SK-N-DZ (cell line): Measurements from ENCODE around the gene AGPS.
"Not testable (repeated sequence)": the region's sequence is repeated elsewhere in the genome, so short reads cannot be mapped to it uniquely, and the experiment has no call there.

Experiments
- DNase-seq: peaks from one replicate; pipeline ENCODE4 v3.0.0-alpha.2; 2015; ENCODE audit warnings: low spot score

Gene AGPS

DNA sequence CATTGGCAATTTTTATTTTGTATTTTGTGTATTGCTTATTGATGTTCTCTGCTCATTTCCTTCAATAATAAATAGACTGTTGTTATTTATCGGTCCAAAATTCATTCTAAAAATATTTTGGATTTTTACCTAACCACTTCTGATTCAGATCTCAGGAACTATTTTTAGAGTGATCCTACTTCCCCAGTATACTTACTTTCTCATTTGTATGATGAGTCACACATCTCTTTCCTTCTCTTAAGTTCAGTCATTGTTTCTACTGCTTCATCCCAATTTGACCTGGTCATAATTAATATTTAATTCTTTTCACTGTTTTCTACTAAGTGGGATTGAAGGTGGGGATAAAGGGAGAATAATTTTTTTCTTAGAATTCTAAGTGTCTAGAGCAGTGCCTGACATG is 75.1 kb downstream of the AGPS start:
- DNase-seq, result no peak

GRCh38 chr2:177471990-177472389 is 79.4 kb downstream of the AGPS start:
- DNase-seq, result no peak

- DNase-seq, result no peak
Measured at GRCh38 chr2:177474301-177474700, 81.7 kb downstream of the AGPS start.

GRCh38 chr2:177474998-177475397 is 82.4 kb downstream of the AGPS start:
- DNase-seq, result no peak

- DNase-seq, result no peak
Measured at GRCh38 chr2:177476897-177477296, 84.3 kb downstream of the AGPS start.

- DNase-seq, result no peak
Measured at GRCh38 chr2:177478029-177478428, 85.5 kb downstream of the AGPS start.

GRCh38 chr2:177478907-177479306 is 86.3 kb downstream of the AGPS start:
- no peak for DNase-seq

DNA sequence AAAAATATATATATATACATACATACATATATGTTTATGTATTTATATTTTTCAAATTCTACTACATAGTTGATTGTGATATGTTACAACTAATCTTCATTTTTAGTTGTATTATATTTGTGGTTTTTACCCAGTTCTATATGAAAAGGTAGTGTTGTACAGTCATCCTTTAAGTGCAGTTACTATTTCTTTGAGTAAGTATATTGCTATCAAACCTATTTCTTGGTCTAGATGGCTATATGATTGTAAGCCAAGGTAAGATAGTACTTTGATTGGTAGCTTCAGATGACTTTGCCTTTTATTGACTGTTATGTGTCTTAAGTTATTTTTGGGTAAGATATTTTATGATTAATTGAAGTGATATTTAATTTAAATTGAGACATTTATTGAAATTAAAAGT is 89.6 kb downstream of the AGPS start:
- DNase-seq, result no peak

- no peak for DNase-seq
Measured at GRCh38 chr2:177483531-177483930, 91.0 kb downstream of the AGPS start.

GRCh38 chr2:177484180-177484795 is 91.7 kb downstream of the AGPS start:
- no peak for DNase-seq

DNA sequence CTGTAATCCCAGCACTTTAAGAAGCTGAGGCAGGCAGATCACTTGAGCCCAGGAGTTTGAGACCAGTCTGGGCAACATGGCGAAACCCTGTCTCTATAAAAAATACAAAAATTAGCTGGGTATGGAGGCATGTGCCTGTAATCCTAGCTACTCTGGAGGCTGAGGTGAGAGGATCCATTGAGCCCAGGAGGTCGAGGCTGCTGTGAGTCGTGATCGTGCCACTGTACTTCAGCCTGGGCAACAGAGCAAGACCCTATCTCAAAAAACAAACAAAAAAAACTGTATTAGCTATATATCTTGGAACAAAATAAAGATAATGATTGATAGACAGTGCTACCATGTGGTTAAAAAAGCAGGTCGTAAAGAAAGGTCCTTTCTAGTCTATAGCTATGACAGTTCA is 93.1 kb downstream of the AGPS start:
- DNase-seq, result not testable (repeated sequence)

DNA sequence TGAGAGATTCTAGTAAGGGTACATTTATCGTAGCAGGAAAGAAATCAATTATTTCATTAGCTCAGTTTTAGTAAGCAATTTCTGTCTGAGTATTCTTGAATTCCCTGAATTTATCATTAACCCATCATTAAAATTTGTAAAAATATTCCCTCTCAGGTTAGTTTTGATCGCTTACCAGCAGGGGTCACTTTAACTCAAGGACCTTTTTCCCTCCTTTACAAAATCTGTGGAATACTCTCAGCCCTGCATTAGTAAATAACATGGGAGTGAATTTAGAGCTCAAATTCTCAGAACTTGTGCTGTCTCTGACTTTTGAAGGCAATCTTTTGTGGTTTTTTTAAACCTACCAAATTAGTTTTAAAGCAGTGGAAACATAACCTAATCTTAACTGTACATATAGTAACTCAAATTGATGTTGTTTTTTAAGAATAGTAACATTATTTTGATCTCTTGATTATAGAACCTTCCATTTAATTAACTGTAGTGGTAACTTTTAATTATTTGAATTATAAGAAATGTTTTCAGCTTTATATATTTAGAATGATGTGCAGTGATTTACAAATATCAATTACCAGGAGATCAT is 97.2 kb downstream of the AGPS start:
- peak; percentile 47 for DNase-seq

GRCh38 chr2:177495945-177496344 is 103.4 kb downstream of the AGPS start:
- no peak for DNase-seq

GRCh38 chr2:177496921-177497320 is 104.3 kb downstream of the AGPS start:
- no peak for DNase-seq

- no peak for DNase-seq
Measured at GRCh38 chr2:177501186-177501585, 108.6 kb downstream of the AGPS start.

GRCh38 chr2:177506505-177506904 is 113.9 kb downstream of the AGPS start:
- DNase-seq, result no peak

GRCh38 chr2:177506998-177507397 is 114.4 kb downstream of the AGPS start:
- DNase-seq, result no peak

GRCh38 chr2:177516824-177517544 is 124.4 kb downstream of the AGPS start:
- DNase-seq, result no peak

DNA sequence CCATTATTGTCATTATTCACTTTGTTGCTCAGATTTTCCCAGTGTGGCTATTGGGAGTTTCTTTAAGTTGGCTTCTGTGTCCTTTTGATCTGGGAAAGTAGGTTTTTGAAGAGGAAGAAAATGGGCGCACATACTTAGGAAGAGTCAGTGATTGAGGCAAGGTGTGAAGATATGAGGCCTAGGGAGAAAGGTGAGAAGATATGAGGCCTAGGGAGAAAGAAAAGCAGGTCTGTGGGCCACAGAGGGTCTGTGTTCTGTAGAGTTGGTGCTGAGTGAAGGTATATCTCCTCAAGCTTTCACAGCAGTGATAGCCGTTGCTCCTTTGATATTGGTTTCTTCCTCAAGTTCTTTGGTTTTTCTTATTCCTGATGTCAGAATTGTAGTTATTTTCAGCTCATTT is 126.2 kb downstream of the AGPS start:
- no peak for DNase-seq

- no peak for DNase-seq
Measured at GRCh38 chr2:177519534-177520115, 127.1 kb downstream of the AGPS start.

GRCh38 chr2:177520324-177520723 is 127.8 kb downstream of the AGPS start:
- DNase-seq, result no peak

DNA sequence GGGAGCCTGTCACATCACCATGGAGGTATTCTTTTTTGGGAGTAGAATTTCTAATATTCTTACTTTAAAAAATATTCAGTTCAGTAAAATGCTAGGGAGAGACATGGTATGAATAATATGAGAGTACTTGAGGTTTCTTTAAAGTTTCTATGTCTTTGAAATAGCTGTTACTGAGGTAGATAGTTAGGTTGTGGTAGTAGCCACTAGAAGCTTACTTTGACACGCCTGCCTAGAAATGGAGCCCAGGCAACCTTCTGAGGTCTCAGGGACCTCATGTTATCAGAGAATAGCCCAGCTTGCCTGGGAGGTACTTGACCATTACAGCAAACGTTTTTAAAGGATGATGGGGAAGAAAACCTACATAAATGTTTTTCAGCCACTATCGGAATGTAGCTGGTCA is 131.2 kb downstream of the AGPS start:
- no peak for DNase-seq
